GM18870 (cell line): ENCODE data around the gene DUSP2.

Experiments used
- ATAC-seq: cut with Tn5 transposase; IDR thresholded peaks from one replicate; pipeline ENCODE4 v1.9.1; 2021; ENCODE audit warnings: moderate library complexity; ENCODE audit not compliant: unreplicated experiment

The DUSP2 gene

GRCh38 chr2:96103761-96104486, 41.3 kb downstream of the DUSP2 start:
- ATAC-seq: no peak

- ATAC-seq: no peak
These were observed 42.0 kb downstream of the DUSP2 start for GRCh38 chr2:96103187-96103601.

DNA sequence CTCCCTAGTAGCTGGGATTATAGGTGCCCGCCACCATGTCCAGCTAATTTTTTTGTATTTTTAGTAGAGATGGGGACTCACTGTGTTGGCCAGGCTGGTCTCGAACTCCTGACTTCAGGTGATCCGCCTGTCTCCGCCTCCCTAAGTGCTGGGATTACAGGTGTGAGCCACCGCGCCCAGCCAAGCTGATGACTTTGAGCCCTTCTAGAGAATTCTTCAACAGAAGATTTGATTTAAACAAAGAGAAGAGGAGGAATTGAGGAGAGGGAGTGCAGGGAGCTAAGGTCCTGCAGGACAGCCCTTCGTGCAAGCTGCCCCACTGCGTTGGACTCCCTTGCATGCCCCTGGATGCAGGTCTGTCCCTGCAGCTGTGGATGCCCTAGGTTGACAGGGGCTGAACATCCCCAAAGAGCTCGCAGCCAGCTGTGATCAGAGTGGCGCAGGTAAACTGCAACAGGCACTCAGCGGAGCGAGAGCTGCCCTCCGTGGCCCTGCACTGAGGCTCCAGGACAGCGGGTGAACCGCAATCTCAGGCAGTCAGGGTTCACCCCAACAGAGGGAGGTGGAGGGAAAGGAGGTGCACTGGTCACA, 42.5 kb downstream of the DUSP2 start:
- no peak for ATAC-seq

DNA sequence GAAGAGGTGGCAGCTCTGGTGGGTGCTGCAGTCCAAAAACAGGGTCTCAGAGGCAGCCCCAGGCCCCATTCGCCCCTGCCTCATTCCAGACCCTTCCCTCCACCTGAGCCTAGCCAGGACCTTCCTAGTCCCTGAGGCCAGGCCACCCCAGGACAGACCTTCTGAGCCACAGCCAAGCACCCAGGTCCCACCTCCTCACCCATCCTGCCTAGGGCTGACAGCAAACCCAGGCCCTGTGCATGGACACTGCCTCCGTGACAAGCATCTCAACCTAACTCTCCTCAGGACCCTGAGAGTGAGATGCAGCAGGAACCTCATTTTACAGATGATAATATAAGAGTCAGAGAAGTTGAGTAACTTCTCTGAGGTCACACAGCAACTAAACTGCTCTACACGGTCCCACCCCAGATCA, 44.3 kb downstream of the DUSP2 start:
- no peak for ATAC-seq

GRCh38 chr2:96099861-96100798, 45.1 kb downstream of the DUSP2 start:
- ATAC-seq: no peak

DNA sequence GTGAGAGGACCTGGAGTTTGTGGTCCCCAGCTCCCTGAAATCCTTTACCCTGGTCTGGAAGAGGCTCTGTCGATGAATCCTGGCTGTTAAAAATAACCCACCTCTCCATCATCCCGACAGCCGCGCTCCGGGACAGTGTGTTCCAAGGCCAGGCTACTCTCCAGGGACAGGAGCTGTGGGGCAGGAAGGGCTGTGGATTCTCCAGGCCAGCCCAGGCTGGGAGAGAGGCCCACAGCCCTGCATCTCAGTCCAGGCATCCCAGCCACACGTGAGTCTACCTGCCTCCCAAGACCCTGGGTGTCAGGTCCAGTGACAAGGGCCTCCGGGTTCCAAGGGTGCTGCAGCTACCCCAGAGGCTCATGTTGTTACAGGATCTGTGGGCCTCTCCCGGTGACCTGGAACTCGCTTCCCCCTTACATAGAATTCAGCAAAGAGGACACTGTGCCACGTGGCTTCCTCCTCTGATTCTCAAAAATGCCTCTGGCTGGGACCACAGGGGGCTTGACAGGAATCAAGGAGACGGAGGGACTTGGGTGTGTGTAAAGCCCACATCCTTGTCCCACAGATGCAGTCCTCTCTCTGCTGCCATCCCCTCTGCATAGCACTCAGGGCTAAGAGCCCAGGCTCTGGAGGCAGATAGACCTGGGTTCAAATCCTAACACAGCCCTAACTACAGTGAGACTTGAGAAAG, 46.2 kb downstream of the DUSP2 start:
- no peak for ATAC-seq

DNA sequence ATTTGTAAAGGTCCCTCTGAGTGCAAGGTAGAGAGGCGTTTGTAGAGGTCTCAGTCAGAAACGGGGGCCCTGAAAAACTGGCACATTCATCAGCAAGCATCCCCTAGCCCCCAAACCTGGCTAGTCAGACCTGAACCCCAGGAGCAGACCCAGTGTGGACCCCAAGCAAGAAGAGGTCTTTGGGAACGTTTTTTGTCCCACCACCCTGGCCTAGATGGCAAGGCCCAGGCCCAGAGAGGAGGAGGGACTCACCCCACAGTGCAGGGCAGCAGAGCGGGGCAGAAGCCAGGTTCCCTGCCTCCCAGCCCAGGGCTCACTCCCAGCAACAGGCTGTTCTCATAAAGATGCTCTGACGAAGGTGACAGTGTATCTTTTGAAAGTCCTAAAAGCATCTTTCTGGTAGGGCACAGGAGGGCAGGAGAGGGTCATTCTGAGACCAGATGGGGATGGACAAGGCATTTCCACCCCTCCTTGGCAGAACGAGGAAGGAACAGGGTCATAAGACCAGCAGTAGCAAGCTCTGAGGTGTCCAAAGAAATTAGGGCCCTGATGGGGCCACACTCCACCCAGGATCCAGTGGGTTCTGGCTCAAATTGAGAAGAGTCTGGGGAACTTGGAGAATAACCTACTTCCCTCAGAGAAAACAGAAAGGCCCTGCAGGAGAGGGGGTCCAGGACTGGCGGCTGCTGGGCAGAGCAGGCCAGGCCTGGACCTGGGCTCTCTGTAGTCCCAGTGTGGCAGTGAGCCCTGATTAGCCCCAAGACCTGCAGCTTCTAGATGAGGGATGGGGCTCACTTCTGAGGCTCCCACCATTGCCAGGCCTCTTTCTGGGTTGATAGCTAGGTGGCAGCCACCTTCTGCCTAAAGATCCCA, 47.1 kb downstream of the DUSP2 start:
- ATAC-seq: no peak

DNA sequence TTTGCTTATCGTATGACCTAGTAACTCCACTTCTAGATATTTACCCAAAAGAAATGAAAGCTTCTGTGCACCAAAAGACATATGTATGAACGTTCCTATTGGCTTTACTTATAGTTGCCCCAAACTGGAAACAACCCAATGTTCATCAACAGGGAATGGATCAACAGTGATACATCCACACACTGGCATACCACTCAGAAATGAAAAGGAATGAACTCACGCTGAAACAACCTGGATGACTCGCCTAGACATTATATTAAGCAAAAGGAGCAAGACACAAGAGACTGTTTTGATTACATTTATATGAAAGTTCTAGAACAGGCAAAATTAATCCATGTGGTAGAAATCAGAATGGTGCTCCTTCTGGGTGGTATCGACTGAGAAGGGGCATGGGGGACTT, 47.8 kb downstream of the DUSP2 start:
- no peak for ATAC-seq

DNA sequence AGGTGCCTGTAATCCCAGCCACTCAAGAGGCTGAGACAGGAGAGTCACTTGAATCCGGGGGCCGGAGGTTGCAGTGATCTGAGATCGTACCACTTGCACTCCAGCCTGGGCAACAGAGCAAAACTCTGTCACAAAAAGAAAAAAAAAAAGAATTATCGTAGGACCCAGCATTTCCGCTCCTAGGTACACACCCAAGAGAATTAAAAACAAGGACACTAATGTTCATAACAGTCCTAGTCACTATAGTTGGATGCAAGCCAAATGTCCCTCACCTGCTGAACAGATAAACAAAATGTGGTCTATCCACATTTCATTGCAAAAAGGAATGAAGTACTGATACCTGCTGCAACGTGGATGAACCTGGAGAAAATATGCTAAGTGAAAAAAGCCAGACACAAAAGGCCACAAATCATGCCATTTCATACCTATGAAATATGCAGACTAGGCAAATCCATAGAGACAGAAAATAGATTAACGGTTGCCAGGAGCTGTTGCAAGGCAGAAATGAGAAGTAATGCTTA, 50.1 kb downstream of the DUSP2 start:
- no peak for ATAC-seq

- ATAC-seq: no peak
These were observed 51.7 kb downstream of the DUSP2 start for GRCh38 chr2:96093528-96093927.
